RWPE1 (cell line): ENCODE data around the gene LMO1.

ENCODE experiments used
- CTCF ChIA-PET: fragments of 350-600 bp; sonication (Branson Sonifier 250); formaldehyde crosslinking; extraction: SDS; loops from one replicate; lab custom pipeline; 2021; lab: Yijun Ruan, JAX
- POLR2A ChIA-PET: fragments of 400-600 bp; formaldehyde crosslinking; extraction: SDS; loops from one replicate; lab custom pipeline; 2020; ENCODE audit warnings: antibody characterized with exemption; ENCODE audit not compliant: low non-redundant PET; lab: Yijun Ruan, JAX
- DNase-seq: peaks from one replicate; pipeline ENCODE4 v3.0.0; 2012; ENCODE audit warnings: low spot score
- H3K27ac ChIP-seq: fragments of 450-650 bp; 2 replicates; pipeline ENCODE4 v1.5.1; 2017
- TF ChIP-seq, protein P1 (sequence below): fragments of 450-650 bp; conservative IDR thresholded peaks from 2 replicates; pipeline ENCODE4 v1.5.1; 2017; ENCODE audit warnings: low read depth, mild to moderate bottlenecking

The LMO1 gene

GRCh38 chr11:8237453-8237852 lies 26.2 kb downstream of the LMO1 start:
- DNase-seq = no peak
- H3K27ac ChIP-seq = no peak overlapping the region
- TF ChIP-seq, protein P1, sequence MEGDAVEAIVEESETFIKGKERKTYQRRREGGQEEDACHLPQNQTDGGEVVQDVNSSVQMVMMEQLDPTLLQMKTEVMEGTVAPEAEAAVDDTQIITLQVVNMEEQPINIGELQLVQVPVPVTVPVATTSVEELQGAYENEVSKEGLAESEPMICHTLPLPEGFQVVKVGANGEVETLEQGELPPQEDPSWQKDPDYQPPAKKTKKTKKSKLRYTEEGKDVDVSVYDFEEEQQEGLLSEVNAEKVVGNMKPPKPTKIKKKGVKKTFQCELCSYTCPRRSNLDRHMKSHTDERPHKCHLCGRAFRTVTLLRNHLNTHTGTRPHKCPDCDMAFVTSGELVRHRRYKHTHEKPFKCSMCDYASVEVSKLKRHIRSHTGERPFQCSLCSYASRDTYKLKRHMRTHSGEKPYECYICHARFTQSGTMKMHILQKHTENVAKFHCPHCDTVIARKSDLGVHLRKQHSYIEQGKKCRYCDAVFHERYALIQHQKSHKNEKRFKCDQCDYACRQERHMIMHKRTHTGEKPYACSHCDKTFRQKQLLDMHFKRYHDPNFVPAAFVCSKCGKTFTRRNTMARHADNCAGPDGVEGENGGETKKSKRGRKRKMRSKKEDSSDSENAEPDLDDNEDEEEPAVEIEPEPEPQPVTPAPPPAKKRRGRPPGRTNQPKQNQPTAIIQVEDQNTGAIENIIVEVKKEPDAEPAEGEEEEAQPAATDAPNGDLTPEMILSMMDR = no peak
- CTCF ChIA-PET = interaction anchor here (0.6 kb wide), 1 partner anchor 11 kb away, joined by 3 read pairs; no protein-coding TSS in a partner anchor
- POLR2A ChIA-PET = no interaction called here

DNA sequence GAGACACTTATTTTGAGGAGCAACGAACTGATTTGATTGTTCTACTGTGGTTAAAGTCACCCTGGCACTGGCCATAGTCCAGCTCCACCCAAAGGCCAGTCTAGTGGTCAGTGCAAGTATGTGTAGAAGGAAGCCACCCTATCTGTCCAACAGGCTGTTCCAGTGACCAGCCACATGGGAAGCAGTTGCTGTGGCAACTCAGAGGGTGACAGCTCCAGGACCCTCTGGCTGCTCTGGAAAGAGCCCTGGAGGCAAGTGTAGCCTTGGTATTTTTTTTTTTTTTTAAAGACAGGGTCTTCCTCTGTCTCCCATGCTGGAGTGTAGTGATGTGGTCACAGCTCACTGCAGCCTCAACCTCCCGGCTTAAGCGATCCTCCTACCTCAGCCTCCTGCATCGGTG lies 27.8 kb downstream of the LMO1 start:
- POLR2A ChIA-PET = no interaction called here
- TF ChIP-seq, protein P1 = no peak
- no peak for DNase-seq
- CTCF ChIA-PET = interaction anchor here (0.6 kb wide), 1 partner anchor 27 kb away, joined by 4 read pairs; the partner anchor contains the start of gene LMO1
- no peak overlapping the region for H3K27ac ChIP-seq

GRCh38 chr11:8234910-8235309 lies 28.8 kb downstream of the LMO1 start:
- ChIA-PET CTCF (interaction anchor here (0.7 kb wide), 1 partner anchor 27 kb away, joined by 4 read pairs; no protein-coding TSS in a partner anchor), POLR2A (no interaction called here)

DNA sequence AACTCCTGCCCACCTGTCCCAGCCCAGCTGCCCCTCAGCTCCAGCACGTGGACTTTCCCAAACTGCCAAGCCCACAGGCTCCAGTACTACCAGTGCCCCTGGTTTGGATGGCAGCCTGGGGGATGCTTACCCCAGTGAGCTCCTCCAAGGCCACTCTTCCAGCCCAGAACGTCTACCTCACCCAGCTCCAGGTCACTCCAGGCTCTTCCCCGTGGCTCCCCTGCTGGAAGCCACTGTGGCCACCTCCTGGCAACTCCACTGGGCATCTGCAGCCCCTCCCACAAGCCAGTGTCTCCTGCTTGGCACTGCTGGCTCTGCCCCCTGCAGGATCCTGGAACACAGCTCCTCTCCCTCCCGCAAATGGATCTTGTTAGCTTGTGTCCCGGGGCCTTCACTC lies 29.3 kb downstream of the LMO1 start:
- ChIA-PET CTCF (interaction anchor here (0.7 kb wide), 1 partner anchor 26 kb away, joined by 4 read pairs; no protein-coding TSS in a partner anchor), POLR2A (no interaction called here)
- H3K27ac ChIP-seq = peak overlapping the region; percentile 98
- TF ChIP-seq, protein P1 = no peak
- no peak for DNase-seq

More at GRCh38 chr11:8234910-8235309, 28.8 kb downstream of the LMO1 start:
- TF ChIP-seq, protein P1 = no peak
- H3K27ac ChIP-seq = peak overlapping the region; percentile 98
- DNase-seq = no peak

DNA sequence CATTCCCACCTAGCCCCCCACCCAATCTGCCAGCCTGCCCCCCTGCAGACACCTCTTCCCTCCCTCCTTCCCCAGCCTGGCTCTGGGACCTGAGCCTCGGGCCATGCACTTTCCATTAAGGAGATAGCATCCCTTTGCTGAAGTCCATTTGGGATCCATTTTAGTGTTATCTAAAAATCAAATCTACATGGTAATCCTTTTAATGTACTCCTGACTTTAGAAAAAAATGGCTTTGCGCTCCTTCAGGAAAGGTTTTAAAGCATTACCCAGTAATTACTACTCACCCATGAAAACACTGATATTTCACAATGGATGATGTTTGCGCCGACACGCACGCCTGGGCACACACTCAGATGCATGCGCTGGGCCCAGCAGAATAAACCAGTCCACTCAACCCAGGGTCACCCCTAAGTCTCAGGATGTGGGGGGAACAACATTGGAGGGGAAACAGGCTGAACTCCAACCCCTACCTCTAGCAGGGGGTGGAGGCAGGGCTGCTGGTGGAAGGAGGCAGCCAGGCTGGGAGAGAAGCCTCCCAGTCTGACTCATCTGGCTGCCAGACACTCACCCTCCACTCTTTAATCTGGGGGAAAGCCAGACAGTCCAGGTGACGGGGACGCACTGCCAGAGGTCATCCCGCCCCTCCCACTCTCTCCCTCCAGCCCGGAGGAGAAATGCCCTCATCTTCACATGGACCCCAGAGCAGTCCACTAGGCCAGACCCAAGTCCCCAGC lies 29.8 kb downstream of the LMO1 start:
- POLR2A ChIA-PET = no interaction called here
- TF ChIP-seq, protein P1 = no peak
- peak; percentile 90 for DNase-seq
- CTCF ChIA-PET = interaction anchor here (0.6 to 0.7 kb wide), 2 partner anchors 26 to 705 kb away, joined by 3 to 4 read pairs; no protein-coding TSS in a partner anchor
- peak overlapping the region; percentile 98 for H3K27ac ChIP-seq

- H3K27ac ChIP-seq = peak overlapping the region; percentile 98
- POLR2A ChIA-PET = no interaction called here
These were observed 30.6 kb downstream of the LMO1 start for GRCh38 chr11:8232849-8233606.

More at GRCh38 chr11:8232849-8233606, 30.6 kb downstream of the LMO1 start:
- no peak for DNase-seq
- CTCF ChIA-PET = interaction anchor here (0.6 to 0.9 kb wide), 4 partner anchors 12 to 706 kb away, joined by 3 read pairs; partner anchors contain the start of gene LMO1
- TF ChIP-seq, protein P1 = no peak
